ENCODE measurements around the gene KEL.

Gene KEL

DNA sequence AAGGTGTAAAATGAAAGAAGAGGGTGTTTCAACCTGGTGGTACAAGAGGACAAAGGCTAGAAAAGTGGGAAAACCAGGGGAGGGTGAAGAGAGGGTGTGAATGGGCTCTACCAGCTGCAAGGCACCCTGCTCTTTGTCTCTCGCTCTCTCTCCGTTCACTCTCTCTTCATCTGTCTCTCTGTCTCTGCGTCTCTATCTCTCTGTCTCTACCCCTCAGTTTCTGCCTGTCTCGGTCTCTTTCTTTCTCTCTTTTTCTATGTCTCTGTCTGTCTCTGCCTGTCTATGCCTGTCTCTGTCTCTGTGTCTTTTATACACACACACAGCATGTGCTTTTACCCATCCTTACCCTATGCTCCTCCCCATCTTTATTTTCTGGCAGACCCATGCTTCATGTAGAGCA, 23.6 kb downstream of the KEL start:
- TF ChIP-seq EZH2 (IDR thresholded peaks at IDR 0.05; ENCODE audit: borderline replicate concordance, low read depth, low read length, severe bottlenecking), result no peak
- TF ChIP-seq, protein P1, sequence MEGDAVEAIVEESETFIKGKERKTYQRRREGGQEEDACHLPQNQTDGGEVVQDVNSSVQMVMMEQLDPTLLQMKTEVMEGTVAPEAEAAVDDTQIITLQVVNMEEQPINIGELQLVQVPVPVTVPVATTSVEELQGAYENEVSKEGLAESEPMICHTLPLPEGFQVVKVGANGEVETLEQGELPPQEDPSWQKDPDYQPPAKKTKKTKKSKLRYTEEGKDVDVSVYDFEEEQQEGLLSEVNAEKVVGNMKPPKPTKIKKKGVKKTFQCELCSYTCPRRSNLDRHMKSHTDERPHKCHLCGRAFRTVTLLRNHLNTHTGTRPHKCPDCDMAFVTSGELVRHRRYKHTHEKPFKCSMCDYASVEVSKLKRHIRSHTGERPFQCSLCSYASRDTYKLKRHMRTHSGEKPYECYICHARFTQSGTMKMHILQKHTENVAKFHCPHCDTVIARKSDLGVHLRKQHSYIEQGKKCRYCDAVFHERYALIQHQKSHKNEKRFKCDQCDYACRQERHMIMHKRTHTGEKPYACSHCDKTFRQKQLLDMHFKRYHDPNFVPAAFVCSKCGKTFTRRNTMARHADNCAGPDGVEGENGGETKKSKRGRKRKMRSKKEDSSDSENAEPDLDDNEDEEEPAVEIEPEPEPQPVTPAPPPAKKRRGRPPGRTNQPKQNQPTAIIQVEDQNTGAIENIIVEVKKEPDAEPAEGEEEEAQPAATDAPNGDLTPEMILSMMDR (IDR thresholded peaks at IDR 0.05; ENCODE audit: borderline replicate concordance, extremely low read depth, low read length, poor library complexity, severe bottlenecking), result no peak
- Histone ChIP-seq H3K79me2 (ENCODE audit: insufficient read depth, low read length) (no peaks in the 10 kb centered on the region), H3K9ac (ENCODE audit: low read depth, low read length) (no peak overlapping the region), H3K27ac (ENCODE audit: low read length) (no peak overlapping the region), H4K20me1 (ENCODE audit: insufficient read depth, low read length) (no peaks in the 10 kb centered on the region), H3K27me3 (ENCODE audit: insufficient read depth, low read length, poor library complexity) (no peaks in the 10 kb centered on the region), H3K4me3 (ENCODE audit: low read depth in 1 of 2, low read length in 2 of 2) (no peak overlapping the region), H3K9me3 (ENCODE audit: insufficient read depth, low read length, severe bottlenecking) (no peaks in the 10 kb centered on the region), H3K36me3 (ENCODE audit: insufficient read depth, low read length) (no peaks in the 10 kb centered on the region), H3K4me1 (ENCODE audit: insufficient read depth, low read length) (no peaks in the 10 kb centered on the region), H2AFZ (ENCODE audit: low read depth, low read length) (no peak overlapping the region), H3K4me2 (ENCODE audit: insufficient read depth, low read length) (no peak overlapping the region)
- DNase-seq (no peak), ATAC-seq (ENCODE audit: insufficient read depth, low read depth) (no peak)

DNA sequence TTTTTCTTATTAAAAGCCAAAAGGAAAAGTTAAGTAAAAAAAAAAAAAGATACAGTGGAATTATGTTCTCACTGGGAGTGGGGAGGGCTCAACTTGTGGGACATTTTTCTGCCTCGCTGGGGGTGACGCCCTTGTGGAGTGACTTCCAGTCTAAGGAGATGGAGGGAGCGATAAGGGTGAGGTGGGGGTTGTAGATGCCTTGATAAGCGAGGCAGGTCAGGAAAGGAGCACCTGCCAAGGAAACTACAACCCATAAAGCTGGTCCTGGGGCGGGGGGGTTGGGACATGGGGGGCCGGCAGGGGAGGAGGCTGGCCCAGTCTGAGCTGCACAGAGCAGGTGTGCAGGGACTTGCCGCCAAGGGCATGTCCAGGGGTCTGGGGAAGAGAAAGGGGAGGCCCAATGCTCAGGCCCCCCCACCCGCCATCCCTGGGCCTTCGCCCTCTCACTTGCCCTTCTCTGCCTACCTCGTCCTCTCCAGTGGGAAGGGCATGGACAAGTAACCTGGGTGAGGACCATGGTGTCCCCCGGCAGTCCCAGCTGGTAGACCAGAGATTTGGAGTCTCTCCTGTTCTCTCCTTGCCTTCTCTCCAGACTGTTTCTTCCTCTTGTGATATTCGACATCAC, 26.1 kb downstream of the KEL start:
- no peaks in the 10 kb centered on the region for H3K36me3 ChIP-seq (ENCODE audit: insufficient read depth, low read length)
- no peaks in the 10 kb centered on the region for H4K20me1 ChIP-seq (ENCODE audit: insufficient read depth, low read length)
- no peak overlapping the region for H3K4me2 ChIP-seq (ENCODE audit: insufficient read depth, low read length)
- DNase-seq (no peak), ATAC-seq (ENCODE audit: insufficient read depth, low read depth) (no peak)
- no peak overlapping the region for H3K9ac ChIP-seq (ENCODE audit: low read depth, low read length)
- H3K4me1 ChIP-seq (ENCODE audit: insufficient read depth, low read length), result no peaks in the 10 kb centered on the region
- no peaks in the 10 kb centered on the region for H3K27me3 ChIP-seq (ENCODE audit: insufficient read depth, low read length, poor library complexity)
- H2AFZ ChIP-seq (ENCODE audit: low read depth, low read length), result no peak overlapping the region
- TF ChIP-seq, protein P1 (IDR thresholded peaks at IDR 0.05; ENCODE audit: borderline replicate concordance, extremely low read depth, low read length, poor library complexity, severe bottlenecking), result no peak
- no peak for TF ChIP-seq EZH2 (IDR thresholded peaks at IDR 0.05; ENCODE audit: borderline replicate concordance, low read depth, low read length, severe bottlenecking)
- H3K27ac ChIP-seq (ENCODE audit: low read length), result no peak overlapping the region
- no peaks in the 10 kb centered on the region for H3K79me2 ChIP-seq (ENCODE audit: insufficient read depth, low read length)
- no peak overlapping the region for H3K4me3 ChIP-seq (ENCODE audit: low read depth in 1 of 2, low read length in 2 of 2)
- H3K9me3 ChIP-seq (ENCODE audit: insufficient read depth, low read length, severe bottlenecking), result no peaks in the 10 kb centered on the region

DNA sequence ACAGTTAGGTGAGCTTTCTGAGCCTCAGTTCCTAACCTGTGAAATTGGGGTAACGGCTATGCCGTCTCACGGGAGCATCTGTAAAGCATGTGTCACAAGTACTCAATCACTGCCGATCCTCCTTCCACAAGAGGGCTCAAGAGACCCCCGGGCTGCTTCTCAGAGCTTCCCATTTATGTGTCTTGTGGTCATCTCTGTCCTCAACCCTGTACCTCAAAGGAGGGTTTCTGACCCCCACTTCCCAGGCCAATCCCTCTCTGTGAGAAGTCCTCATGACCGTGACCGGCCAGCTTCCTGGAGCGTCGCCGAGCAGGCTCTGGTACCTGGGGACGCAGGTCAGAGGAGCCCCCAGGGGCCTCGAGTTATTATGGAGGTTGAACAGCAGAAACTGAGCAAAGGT, 28.1 kb downstream of the KEL start:
- no peaks in the 10 kb centered on the region for H3K4me1 ChIP-seq (ENCODE audit: insufficient read depth, low read length)
- H3K9me3 ChIP-seq (ENCODE audit: insufficient read depth, low read length, severe bottlenecking), result no peaks in the 10 kb centered on the region
- no peak overlapping the region for H3K27ac ChIP-seq (ENCODE audit: low read length)
- DNase-seq (no peak), ATAC-seq (ENCODE audit: insufficient read depth, low read depth) (no peak)
- no peak overlapping the region for H3K4me2 ChIP-seq (ENCODE audit: insufficient read depth, low read length)
- H2AFZ ChIP-seq (ENCODE audit: low read depth, low read length), result no peak overlapping the region
- H3K27me3 ChIP-seq (ENCODE audit: insufficient read depth, low read length, poor library complexity), result no peaks in the 10 kb centered on the region
- no peak overlapping the region for H3K4me3 ChIP-seq (ENCODE audit: low read depth in 1 of 2, low read length in 2 of 2)
- H3K36me3 ChIP-seq (ENCODE audit: insufficient read depth, low read length), result no peaks in the 10 kb centered on the region
- no peak overlapping the region for H3K9ac ChIP-seq (ENCODE audit: low read depth, low read length)
- no peaks in the 10 kb centered on the region for H4K20me1 ChIP-seq (ENCODE audit: insufficient read depth, low read length)
- H3K79me2 ChIP-seq (ENCODE audit: insufficient read depth, low read length), result no peaks in the 10 kb centered on the region
- TF ChIP-seq, protein P1 (IDR thresholded peaks at IDR 0.05; ENCODE audit: borderline replicate concordance, extremely low read depth, low read length, poor library complexity, severe bottlenecking), result no peak
- no peak for TF ChIP-seq EZH2 (IDR thresholded peaks at IDR 0.05; ENCODE audit: borderline replicate concordance, low read depth, low read length, severe bottlenecking)
